ENCODE data around the gene ANAPC2.

ANAPC2 gene

GRCh38 chr9:137227054-137227852 lies 38.9 kb upstream of the ANAPC2 start, which contains the start of gene RNF224:
TSS of gene RNF224 (plus strand) at chr9:137227502. CDS start at chr9:137228336, 834 bp downstream.
- peak; percentile 70 to 85 (median 79) for DNase-seq

DNA sequence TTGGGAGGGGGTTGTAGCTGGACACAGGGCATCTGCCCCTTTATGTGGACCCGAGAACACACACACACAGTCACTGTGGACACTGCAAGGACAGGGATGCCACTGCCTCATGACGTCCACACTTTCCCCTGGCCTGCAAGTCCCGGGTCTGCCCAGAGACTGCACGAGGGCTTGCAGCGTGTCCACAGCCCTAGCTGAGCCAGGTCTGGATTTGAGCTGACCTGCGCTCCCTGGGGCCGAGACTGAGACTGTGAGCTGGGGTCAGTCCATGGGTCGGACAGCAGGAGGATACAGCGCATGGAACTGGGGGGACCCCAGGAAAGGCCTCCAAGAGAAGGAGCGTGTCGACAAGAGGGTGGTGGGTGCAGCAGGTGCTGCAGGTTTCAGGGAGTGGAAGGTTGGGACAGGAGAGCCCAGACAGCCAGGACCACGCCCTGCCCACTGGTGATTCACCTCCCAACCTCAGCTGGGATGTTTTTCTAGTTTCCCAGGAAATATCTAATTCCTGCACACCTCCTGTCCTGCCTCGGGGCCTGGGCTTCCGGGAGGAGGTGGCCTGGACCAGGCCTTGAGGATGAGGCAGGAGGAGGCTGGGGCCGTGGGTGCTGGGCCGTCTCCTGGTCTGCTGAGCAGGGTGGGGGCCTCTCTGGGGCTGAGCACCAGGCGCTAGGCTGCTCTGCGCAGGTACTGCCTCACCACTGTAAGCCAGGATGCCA lies 38.1 kb upstream of the ANAPC2 start:
- no peak for DNase-seq

DNA sequence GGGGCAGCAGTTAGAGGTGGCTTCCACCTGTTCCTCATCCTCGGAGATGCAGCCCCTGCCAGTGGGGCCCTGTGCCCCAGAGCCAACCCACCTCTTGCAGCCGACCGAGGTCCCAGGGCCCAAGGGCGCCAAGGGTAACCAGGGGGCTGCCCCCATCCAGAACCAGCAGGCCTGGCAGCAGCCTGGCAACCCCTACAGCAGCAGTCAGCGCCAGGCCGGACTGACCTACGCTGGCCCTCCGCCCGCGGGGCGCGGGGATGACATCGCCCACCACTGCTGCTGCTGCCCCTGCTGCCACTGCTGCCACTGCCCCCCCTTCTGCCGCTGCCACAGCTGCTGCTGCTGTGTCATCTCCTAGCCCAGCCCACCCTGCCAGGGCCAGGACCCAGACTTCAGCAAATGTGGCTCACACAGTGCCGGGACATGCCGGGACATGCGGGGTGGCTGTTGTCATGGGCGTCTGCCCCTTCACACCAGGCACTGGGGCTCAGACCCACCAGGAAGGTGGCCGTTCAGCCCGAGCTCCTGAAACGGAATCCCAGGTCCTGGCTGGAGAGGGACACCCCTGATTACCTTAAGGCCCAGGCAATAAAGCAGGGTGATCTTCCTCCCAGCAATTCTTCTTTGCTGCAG lies 37.5 kb upstream of the ANAPC2 start:
- no peak for DNase-seq

DNA sequence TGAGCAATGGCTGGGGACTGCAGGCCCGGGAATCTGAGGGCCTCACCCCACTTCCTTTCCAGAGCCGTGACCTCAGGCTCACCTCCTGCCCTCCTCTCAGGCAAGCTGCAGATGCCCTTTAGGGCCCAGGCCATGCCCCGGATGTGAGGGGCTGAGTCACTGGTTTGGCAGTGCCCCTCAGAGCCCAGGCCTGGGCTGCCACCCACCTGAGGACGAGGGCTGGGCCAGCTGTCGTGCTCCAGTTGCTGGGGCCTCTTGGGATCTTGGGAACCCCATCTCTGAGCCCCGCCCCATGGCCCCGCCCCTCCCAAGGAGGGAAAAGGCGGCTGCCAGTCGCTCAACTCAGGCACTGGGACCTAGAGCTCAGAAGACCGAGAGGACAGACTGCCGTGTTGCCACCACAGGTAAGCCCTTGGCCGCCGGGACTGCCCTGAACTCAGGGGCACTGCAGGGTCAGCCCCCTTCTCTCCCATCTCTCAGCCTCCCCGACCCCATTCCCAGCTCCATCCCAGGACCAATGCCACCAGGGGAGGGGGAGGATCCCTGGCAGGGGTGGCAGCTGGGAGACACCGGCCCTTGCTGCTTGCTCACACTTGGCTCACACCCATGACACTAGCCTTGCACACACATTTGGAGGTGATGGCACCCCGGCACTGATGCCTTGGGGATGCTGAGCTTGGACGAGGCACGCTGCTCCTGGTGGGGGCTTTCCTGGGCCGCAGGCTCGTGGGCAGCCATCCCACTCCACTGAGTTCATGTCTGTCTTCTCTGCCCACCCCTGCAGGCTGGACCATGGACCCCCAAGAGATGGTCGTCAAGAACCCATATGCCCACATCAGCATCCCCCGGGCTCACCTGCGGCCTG lies 36.7 kb upstream of the ANAPC2 start, which contains the start of gene CYSRT1:
TSS of gene CYSRT1 (plus strand) at position 345 of the 865 bp plus-strand sequence. CDS start at position 793, 448 bp downstream.
- peak; percentile 29 to 42 (median 41) for DNase-seq

DNA sequence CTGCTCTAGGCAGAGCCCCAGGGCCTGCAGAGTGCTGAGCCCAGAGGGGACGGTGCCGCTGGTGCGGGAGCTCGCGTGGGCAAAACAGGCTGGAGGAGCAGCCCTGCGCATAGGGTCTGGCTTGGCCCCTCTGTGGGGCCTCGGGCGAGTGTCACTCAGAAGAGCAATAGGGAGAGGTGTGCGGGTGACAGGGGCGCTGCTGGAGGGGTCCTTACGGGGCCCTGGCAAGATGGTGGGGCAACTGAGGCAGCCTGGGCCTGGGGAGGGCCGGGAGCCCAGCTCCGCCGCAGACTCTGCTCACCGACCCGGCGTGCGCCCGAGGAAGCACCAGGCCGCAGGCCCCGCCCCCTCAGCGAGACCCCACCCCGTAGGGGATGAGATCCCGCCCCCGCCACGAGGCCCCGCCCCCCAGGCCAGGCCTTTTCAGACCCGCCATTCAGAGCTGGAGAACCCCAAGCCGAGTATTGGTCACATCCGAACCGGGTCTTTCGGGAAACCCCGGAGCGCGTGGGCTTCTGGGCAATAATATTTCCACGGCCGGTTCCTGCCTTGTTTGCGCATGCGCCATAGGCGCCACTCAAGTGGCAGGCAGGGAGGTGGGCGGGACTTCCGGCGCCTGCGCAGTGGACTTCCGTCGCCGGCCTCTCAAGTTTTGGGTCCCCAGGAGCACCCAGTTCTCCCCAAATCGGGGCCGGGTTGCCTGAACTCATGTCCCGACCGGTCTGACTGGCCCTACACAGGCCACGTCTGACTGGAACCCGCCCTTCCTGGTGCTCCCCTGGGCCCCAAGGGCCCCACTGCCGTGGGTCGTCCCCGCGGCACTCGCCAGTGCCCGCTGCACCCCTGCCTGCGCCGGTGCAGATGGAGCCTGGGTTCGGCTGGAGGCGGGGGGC lies 35.0 kb upstream of the ANAPC2 start:
- peak; percentile 99 to 100 (median 100) for DNase-seq

DNA sequence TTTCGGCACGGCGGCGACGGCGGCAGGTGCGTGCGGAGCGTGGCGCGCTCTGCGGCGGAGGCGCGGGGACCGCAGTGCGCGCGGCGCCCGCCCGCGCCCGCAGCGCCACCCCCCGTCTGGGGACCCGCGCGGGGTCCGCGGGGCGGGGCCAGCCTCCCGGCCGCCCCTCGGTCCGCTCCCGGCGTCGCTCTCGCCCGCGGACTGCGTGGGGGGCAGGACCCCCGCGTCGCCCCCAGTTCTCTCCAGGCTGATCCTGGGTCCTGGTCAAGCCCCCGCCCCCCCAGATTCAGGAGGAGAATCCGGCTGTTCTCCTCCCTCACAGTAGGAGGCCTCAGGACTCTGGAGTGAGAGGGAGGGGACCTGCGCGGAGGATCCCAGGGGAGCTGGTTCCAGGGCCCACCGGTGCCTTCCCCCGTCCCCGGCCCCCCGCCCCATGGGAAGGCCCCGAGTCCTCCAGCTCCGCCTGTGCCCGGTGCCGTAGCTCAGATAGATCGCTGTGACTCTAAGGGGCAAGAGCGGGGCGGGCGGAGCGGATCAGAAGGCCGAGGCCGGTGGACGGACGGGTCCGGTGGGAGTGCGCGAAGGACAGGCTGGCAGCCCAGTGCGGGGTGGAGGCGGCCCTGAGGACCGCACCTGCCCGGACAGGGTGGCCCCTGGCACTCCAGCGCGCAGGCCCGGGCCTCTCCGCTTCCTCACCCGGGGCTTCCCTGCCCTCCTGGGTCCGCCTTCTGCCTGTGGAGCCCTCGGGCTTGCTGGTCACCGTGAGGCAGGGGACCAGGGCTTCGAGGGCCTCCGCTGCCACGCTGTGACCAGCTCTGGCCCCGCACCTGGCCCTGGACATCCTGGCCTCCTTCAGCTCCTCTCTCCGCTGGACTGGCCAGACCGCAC lies 34.1 kb upstream of the ANAPC2 start, which contains the start of gene RNF208:
TSS of gene RNF208 (minus strand) at position 51 of the 888 bp plus-strand sequence. CDS start 1,028 bp downstream, outside the sequence.
- peak in 2 of 3 donors; percentile 9 to 45 for DNase-seq

DNA sequence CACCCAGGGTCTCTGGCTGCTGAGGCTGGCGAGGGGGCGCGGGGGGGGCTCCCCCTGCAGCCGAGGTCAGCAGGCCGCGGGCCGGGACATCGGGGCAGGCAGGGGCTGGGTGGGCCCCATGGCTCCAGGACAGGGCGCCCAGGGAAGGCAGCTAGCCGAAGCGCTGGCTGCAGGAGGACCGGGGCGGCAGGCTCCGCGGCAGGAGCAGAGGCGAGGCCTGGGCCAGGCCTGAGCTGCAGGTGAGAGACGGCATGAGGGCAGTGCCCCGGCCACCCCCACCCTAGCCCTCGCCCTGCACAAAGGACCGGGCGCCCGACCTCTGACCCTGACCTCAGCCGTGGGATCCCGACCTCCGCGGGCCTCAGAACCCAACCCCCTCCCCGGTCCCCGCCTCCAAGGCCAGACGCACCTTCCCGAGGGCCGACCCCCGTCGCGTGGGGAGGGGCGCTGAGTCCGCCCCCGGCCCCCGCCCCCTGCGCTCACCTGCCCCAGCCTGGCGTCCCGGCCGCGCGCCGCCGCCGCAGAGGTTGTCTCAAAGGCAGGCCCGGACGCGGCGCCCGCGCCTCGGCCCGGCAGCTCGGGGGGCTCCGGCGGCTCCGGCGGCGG lies 33.2 kb upstream of the ANAPC2 start:
- no peak for DNase-seq

- no peak for DNase-seq
These were observed 32.7 kb upstream of the ANAPC2 start for GRCh38 chr9:137221095-137221505.

DNA sequence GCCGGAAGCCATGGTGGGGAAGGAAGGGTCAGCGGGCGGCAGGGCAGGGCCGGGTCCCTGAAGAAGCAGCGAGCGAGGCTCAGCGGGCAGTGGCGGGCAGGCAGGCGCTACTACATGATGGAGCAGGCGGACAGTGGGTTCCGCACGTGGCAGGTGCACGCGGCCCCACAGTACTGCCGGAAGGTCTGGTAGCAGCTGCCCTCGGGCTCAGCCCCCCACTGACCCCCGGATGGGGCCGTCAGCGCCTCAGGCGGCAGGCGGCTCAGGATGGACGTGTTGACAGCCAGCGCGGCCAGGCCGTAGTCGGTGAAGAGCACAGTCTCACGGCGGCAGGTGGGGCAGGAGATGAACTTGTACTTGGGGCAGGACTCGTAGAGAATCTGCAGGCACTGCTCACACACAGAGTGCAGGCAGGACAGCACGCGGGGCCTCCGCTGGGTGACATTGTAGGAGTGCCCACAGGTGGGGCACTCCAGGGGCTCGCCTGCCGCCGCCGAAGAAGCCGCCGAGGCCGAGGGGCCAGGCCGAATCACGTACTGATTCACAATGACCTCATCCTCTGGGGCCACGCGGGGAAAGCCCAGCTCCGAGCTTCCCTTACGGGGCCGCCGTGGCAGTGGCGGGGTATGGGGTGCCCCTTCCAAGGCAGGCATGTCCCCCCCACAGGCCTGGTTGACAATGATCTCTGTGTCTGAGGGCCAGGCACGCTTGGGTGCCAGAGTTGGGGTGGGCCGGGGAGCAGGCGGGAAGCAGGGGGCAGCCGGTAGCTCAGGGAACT lies 32.1 kb upstream of the ANAPC2 start:
- peak in 2 of 3 donors; percentile 24 to 38 for DNase-seq

GRCh38 chr9:137219757-137220316 lies 31.5 kb upstream of the ANAPC2 start:
- no peak for DNase-seq

DNA sequence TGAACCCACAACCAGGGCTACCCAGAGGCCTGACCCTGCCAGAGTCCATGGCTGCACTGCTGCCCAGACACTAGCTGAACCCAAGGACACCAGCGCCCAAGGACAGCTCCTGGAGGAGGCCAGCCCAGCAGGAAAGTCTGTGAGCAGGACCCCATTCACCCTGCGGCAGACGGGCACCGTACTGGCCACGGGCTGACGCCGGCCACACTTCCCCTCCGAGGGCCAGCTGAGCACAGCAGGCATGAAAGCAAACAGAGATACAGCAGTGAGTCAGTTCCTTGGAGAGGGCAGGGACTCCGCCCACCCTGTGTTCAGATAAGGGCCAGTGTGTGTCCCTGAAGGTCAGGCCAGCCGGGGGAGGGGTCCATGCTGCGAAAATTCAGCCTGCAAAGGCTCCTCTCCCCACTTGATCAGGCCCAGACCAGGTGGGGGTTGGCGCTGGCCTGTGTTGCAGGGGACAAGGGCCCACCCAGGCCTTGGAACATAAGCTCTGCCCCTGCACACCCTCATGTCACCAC lies 30.5 kb upstream of the ANAPC2 start:
- peak; percentile 58 to 66 (median 59) for DNase-seq

DNA sequence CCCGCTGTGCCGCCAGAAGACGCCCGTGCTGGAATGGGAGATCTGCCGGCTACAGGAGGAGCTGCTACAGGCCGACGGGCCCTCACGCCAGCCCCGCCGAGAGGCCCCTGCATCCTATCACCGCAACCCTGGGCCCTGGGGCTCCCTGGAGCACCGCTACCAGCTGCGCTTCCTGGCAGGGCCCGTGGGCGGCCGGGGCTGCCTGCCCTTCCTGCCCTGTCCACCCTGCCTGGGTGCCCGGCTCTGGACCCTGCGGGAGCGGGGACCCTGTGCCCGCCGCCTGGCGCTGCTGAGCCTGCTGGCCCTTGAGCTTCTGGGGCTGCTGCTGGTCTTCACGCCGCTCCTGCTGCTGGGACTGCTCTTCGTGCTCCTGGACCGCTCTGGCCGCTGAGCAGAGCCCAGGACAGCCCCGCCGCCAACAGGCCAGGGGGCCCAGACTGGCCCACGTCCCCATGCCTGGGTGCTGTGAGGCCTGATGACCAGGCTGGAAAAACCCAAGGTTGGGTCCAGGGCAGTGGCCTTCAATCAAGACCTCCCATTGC lies 29.9 kb upstream of the ANAPC2 start:
- no peak for DNase-seq

- peak in 1 of 3 donors; percentile 32 for DNase-seq
These were observed 29.2 kb upstream of the ANAPC2 start for GRCh38 chr9:137217276-137218211.

- DNase-seq, result no peak
These were observed 28.0 kb upstream of the ANAPC2 start for GRCh38 chr9:137216188-137216965.

DNA sequence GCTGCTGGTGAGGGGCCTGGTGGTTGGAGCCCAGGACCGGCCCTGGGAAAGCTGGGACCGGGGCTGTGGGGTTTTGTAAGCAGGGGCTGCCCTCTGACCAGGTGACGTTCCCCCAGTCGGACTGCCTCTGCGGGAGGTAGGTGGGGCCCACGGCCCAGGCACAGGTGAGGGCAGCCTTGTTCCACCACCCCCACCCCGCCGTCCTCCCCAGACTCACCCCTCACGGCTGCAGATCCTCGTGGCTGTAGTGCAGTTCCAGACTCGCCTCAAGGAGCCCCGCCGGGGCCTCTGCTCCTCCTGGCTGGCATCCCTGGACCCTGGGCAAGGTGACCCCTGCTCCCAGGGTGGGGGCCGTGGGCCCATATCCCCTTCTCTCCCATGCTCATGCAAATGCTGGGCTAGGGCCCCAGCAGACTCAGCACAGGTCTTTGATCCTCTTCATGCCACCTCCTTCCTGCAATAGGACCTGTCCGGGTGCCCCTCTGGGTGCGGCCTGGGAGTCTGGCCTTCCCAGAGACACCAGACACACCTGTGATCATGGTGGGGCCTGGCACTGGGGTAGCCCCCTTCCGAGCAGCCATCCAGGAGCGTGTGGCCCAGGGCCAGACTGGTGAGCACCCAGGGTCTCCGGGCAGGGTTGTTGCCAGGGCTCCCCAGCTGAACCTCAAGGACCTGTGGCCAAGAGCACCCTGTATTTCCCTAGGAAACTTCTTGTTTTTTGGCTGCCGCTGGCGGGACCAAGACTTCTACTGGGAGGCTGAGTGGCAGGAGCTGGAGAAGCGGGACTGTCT lies 27.0 kb upstream of the ANAPC2 start:
- no peak for DNase-seq

All from suppressor macrophage treated with lipopolysaccharide for 1 hour (primary cell).